HG03025 (cell line): ENCODE data around the gene PIANP.
A peak's percentile ranks its signal among the peaks of the same experiment; 100 is the strongest.
"Not testable (repeated sequence)": the region's sequence is repeated elsewhere in the genome, so short reads cannot be mapped to it uniquely, and the experiment has no call there.

Experiments
- ATAC-seq: cut with Tn5 transposase; IDR thresholded peaks from one replicate; pipeline ENCODE4 v1.9.1; 2021; ENCODE audit warnings: mild to moderate bottlenecking, moderate library complexity; ENCODE audit not compliant: unreplicated experiment, low FRiP score

The PIANP gene

DNA sequence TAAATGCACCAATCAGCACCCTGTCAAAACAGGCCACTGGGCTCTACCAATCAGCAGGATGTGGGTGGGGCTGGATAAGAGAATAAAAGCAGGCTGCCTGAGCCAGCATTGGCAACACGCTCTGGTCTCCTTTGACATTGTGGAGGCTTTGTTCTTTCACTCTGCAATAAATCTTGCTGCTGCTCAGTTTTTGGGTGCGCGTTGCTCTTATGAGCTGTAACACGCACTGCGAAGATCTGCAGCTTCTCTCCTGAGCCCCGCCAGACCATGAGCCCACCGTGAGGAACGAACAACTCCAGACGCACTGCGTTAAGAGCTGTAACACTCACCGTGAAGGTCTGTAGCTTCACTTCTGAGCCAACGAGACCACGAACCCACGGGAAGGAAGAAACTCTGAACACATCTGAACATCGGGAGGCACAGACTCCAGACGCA is 8.4 kb upstream of the PIANP start:
- no peak for ATAC-seq

DNA sequence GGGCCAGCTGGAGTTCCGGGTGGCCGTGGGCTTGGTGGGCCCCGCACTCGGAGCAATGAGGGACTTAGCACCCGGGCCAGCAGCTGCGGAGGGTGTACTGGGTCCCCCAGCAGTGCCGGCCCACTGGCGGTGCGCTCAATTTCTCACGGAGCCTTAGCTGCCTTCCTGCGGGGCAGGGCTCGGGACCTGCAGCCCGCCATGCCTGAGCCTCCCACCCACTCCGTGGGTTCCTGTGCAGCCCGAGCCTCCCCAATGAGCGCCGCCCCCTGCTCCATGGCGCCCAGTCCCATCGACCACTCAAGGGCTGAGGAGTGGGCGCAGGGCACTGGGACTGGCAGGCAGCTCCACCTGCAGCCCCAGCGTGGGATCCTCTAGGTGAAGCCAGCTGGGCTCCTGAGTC is 7.7 kb upstream of the PIANP start:
- ATAC-seq = not testable (repeated sequence)

- no peak for ATAC-seq
Observed at GRCh38 chr12:6703631-6704030, 3.0 kb upstream of the PIANP start.

- ATAC-seq = no peak
Observed at GRCh38 chr12:6701078-6701768, 608 bp upstream of the PIANP start.

DNA sequence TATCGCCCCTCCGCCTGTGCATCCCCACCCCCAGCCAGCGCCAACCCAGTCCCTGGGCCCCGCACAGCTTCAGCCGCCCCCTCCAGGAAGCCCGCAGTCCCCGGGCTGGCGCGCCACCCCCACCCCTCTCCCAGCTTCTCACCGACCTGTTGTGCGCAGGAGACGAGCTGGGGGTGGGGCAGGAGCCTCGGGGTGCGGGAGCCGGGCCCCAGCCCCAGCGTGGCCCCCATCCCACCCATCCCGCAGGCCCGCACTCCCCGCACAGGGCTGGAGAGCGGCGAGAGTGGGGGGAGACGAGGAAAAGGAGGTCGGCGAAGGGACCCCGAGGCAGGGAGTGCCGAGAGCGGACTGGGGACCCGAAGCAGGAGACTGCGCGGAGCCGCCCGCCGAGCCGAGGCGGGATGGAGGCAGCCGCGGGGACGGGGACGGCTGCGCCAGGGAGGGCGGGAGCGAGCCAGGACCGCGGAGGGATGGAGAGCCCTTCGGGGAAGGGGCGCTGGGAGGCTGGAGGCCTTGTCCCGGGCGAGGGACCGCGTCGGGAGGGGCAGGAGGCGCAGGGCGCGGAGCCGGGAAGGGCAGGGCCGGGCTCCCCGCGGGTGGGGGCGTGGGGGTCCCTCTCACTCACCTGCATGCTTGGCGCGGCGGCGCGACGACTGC is 498 bp downstream of the PIANP start:
- ATAC-seq = no peak

DNA sequence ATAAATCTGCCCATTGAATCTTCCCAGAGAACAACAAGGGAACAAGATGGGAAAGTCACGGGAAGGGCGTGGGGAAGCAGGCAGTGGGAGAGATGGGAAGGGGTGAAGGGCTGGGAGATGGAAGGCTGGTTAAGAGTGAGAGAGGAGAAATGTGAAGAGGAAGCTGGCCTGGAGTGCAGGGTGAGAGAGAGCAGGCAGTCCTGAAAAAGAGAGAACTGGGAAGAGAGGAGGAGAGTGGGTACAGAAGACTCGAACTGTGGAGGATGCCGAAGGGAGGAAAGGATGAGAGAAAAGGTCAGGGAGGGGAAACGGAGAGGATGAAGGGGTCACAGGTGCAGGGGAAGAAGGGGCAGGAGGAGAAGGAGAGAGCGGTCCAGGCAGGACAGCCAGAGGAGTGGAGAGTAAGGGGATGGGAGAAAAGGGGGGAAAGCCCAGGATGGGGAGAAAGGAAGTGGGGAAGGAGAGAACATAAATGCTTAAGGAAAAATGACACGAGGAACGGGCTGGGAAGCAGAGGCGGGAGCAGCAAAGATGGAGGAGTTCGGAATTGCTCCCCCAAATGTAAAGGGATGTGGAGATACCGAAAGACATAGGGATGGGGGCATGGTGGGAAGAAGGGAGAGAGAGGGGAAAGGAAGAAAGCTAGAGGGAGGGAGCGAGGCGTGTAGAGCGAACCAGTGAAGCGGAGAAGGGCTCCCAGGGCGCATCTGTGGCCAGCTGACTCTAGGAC is 1.2 kb downstream of the PIANP start:
- ATAC-seq = no peak

DNA sequence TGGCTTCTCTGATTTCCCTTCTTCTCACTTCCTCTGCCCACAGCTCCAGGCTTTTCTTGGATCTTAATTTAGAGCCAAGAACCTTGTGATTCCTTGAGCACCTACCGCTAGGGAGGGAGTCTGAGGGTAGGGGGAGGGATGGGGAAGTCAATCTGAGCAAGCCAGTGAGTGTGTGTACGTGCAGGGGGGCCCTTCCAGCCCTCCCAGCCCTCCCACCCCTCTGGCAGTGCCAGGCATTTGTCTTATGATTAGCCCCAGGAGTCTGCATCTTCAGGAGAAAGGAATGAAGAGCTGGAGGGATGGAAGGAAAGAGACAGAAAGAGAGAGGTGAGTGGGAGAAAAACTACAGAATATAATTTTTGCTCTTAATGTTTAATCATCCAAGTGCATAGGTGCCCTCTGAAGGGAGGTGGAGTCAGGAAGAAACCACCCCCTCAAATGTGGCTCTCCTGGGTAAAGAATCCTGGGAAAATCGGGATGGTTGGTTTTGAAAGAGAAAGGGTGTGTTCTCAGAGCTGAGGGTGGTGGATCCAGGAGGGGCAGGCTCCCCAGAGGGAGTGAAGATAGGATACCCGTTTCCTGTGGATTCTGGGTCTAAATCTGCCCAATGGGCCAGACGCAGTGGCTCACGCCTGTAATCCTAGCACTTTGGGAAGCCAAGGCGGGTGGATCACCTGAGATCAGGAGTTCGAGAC is 2.1 kb downstream of the PIANP start:
- no peak for ATAC-seq

DNA sequence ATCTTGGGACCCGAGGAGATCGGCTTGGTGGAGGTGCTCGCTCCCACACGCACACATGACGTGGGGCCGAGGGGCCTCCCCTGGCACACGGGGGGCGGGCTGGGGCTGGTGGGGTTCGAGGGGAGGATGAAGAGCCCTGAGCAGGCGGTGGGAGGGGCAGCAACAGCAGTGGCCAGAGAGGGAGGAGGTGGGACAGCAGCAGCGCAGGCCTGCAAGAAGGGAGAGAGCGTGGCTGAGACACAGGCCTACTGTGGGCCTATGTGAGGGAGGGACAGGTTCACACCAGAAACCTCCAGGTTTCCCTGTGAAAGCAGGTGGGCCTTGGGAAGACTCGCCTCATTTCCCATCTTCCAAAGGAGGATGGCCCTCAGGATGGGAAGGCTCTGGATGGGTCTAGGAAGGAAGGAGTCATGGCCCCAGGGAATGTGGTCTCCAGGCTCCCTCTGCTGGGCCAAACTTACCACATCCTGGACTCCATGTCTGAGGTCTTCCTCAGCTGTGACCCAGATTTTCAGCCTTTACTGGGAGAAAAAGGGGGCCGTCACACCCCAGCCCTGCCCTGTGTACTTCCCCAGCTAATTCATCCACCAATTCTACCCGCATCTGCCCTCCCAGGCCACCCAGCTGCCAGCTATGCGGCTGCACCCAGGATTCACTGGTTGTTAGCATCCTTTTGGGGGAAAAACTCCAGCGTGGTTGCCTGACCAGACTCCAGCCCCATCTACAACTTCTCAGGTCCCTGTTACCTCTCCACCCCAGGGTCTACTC is 2.8 kb downstream of the PIANP start:
- no peak for ATAC-seq

DNA sequence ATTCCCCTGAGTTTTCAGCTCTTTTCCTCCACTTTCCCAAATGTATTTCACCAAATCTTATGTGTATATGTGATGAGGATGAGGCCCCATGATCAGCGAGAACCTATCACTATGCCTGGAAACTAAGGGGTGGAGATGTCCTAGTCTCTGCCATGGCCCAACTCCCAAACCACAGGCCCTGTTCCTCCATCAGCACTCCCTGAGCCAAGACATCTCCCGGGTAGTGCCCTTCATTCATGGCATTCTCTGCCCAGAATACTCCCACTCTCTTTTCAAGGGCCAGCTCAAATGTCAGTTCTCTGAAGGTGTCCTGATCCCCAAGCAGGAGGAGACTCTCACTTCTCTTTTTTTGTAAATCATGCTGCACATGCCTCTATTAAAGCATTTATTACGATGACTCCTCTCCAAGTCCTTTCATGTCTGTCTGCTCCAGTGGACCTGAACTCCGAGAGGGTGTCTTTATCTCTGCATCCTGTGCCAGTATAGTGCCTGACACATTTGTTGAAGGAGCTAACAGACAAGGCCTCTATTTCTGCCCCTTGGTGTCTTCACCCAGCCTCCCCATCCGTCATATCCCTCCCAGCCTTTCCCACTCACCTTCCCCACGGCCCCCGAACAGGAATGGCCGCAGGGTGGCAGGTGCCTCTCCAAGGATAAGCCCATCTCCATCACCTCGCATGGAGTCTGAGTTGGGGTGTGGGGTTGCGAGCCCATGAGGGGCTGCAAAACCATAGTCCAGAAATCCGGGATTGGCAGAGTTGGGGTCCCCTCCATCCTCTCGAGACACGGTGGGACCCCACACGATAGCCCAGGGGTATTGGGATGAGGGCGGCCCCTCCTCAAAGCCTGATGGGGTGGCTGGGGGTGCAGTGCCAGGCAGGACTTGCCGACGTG is 3.7 kb downstream of the PIANP start:
- no peak for ATAC-seq

- ATAC-seq = no peak
Observed at GRCh38 chr12:6695313-6696045, 5.1 kb downstream of the PIANP start.

DNA sequence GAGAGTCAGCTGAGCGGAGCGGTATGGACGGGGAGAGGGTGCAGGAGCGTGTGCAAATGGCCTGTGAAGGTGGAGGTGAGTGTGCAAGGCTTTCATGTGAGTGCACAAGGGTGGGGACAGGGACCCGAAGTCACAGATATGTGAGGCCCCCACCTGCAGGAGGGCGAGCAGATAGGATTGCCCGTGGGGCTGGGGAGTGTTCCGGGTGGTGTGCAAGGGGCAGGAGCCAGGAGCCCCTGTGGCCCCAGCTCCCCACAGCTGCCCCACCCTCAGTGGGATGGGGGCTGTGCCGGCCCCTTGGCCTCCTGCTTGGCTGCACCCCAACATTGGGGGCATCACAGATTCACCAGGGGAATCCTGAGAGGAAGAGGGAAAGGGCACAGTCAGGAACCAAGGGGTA is 5.9 kb downstream of the PIANP start:
- ATAC-seq = no peak

DNA sequence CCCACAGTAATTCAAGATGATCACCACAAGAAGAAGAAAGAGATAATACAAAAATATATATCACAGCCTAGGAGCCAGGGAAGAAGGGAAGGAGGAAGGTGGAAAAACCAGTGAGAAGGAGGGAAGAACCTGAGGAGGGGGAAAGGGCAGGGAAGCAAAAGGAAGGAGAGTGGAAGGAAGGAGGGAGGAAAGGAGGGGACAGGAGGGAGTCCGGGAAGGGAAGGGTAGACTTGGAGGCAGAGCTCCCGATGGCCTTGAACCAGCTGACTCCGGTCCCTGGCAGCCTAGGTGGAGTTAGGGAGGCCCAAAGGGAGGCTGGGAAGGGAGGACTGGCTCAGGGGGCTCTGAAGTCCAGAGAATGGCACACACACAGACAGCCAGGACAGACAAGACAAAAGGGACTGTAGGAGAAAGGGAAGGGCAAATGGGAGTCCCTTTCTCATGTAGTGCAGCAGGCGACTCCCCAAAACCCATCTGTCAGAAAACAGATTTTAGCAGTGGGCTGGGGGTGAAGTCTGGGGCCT is 6.7 kb downstream of the PIANP start:
- no peak for ATAC-seq

DNA sequence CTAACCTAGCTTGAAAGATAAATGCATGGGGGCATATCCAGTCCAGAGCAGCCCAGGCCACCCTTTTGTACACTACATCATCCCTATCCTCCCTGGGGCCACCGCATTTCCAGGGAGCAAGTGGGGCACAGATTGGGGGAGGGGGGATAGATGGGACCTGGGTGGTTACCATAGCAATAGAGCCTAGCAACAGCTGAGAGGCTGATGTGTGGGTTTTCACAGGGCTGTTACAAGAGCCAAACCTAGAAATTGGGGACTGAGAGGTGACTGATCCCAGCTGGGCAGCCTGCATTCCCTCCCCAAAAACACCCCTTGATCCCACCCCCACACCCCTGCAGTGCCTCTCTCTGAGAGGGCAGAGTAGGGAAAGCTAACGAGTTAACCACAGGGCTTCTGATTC is 7.7 kb downstream of the PIANP start:
- ATAC-seq = no peak

- no peak for ATAC-seq
Observed at GRCh38 chr12:6691473-6691872, 9.1 kb downstream of the PIANP start.

GRCh38 chr12:6688999-6689882 is 11.4 kb downstream of the PIANP start, which contains the start of gene ZNF384:
TSS of gene ZNF384 (minus strand) at chr12:6689375. CDS start at chr12:6679520, 9,855 bp downstream.
- ATAC-seq = peak; percentile 88

DNA sequence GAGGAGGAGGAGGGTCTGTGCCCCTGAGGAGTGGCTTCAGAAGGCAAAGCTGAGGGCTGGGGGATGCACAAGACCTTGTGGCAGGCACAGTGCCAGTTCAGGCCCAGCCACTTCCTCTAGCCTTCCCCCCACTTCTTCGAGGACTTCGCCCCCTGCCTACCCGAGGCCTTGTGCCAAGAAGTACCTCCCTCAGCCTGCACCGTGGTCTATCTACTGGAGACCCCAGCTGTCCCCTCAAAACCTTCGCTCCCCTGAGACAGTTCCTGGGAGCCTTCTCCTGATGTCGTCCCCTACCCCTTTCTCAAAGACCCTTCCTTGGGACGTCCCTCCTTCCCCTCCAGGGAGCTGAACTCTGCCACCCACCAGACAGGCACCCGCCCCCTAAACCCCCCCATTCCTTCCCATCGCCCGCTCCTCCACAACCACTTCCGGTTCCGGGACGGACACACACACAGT is 12.0 kb downstream of the PIANP start:
- ATAC-seq = peak; percentile 1

DNA sequence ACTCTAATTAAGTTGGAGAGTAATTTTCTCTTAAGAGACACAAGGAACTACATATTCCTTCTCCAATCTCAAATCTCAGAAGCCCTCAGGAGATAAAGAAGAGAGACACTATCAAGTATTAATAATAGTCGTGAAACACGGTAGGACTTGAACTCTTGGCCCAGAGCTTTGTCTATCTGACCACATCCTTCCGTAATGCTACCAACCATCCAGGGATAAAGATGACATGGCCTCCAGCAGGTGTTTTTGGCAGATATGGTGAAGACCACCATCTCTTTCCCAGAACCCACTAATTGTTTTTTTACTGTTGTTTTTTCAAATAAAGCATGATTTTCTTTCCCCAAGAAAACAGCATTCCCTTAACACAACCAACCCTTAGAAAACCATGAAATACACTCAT is 14.8 kb downstream of the PIANP start:
- ATAC-seq = no peak
